CD4-positive, alpha-beta T cell treated with Interleukin-6 at 100 ng/mL for 8 hours (primary cell): Measurements from ENCODE around the gene FIP1L1.

Experiments used
- DNase-seq: peaks from one replicate; pipeline ENCODE4 v3.0.0-alpha.2; 2020; ENCODE audit warnings: mixed read lengths, low spot score

The FIP1L1 gene

DNA sequence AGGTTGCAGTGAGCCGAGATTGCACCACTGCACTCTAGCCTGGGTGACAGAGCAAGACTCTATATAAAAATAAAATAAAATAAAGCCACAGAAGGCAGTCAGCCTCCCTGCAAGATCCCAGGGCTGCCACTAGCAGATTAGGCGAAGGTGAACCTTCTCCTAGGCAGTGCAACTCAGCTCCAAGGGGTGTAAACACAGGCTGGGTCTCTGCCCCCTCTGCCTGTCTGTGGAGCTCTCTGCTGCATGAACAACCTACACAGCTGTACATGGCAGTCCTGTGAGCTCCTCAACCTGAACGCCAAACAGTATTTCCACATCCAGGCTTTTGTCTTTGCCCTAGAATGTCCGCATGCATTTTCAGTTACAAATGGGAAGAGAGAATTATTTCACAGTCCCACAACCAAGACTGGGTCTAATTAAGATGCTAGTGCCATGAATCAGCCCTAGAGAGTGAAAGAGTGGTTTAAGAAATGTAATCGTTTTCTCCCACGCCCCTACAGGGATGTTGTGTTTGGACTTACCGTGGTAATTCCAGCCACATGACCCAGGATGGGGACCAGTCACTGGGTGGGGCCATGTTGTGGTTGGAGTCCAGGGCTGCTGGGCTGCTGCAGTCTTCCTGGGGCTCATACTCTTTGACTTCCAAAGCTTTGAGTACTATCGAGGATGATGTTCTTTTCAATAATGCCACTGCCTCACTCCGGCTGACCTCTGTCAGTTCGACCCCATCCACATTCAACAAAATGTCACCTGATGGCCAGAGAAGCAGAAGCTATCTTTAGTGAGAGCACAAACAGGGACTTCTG lies 99.0 kb downstream of the FIP1L1 start:
- no peak for DNase-seq

DNA sequence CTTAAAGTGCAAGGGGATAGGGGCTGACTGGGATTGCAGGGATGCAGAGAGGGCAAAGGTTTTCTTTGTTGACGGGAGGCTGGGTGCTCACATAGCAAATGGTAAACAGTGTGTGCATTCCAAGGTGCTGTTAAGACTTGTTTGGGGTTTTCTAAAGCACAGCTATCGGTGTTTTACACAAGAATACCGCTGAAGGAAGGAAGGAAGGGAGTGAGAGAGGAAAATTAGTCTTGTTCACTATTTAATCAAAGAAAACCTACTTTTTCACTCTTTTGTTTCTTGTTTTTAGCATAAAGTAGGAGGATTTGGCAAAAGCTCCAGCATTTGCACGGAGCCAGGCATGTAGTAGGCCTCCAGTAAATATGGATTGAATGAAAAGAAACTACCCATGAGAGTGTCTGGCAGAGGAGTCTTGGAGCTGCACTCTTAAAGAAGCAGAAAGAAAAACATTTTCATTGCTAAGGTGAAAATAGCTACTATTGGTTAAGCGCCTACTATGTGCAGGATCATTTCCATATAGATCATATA lies 99.7 kb downstream of the FIP1L1 start:
- DNase-seq: no peak

DNA sequence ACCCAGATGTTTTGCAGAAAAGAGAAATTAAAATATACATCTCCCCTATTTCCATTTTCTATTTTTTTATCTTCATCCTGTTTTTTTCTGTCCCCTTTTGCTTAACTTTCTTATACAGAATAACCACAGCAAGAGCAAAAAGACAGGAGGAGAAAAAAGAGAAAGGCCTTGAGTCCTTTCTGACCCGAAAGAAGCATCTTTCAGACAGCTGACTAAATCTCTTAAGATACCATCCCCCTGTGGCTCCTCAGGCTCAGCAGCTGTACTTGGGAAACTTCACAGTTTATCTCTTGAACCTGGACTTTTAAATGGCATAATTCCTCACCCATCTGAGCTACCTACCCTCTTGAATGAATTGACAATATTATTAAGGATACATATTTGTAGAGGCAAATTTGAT lies 100.2 kb downstream of the FIP1L1 start:
- DNase-seq: no peak

DNA sequence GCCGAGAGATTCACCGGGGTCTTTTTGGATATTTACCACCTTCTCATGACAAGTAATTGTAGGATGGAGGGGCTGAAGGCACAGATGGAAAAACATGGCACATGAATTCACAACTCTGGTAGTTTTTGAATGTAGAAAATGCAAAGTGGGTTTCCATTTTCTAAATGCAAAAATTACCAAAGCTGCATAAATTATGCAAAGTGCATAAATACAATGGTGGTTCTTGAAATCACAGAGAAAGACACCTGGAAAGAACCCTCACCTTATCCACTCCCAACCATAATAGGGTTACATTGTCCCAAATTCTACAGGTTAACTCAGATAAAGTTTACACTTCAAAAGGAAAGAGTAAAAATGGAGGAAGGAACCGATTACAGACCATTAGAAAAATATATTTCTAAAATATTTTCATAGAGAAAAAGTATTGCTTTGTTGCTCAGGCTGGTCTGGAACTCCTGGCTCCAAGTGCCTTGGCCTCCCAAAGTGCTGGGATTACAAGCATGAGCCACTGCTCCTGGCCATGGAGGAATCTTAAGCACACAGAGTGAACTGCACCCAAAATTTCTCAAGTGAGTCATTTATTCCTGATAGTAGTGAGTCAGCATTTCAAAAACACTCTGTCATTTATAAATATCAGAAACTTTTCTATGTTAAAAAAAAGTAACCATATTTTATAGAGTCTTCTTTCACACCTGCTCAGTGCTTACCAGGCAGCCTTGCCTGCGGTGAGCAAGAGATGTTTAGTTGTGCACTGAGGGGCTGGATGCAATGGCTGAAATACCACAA lies 101.4 kb downstream of the FIP1L1 start:
- no peak for DNase-seq

DNA sequence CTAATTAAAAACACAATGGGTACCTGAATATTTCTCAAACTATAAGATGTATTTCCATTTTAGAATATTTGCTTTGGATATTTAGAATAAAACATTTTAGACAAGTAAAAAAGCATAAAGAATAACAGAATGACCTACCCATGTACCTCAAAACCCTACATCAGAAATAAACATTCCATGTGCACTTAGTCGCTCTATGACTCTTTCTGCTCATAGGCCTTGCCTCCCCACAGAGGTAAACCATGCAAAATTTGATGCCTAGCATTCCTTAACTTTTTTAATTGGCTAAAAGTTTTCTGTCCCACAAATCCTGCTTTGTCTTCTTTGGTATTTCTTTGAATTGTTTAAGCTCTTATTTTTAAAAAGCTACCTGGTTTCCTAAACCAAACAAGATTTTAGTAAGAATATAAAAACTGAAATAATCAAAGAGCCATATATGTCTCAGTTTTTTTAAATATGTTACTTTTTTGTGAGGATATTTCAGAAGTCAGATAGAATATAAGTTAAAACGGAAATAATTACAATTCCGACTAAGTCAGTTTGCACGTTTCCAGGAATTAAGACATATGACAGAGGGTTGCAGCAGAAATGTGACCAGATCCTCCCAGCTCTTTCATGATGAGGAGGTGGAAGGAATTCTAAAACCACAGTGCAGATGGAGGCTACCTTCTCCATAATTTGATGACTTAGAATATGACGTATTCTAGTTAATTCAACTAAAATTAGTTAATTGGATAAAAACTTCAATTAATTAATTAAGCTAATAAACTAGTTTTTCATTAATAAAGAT lies 102.5 kb downstream of the FIP1L1 start:
- no peak for DNase-seq

DNA sequence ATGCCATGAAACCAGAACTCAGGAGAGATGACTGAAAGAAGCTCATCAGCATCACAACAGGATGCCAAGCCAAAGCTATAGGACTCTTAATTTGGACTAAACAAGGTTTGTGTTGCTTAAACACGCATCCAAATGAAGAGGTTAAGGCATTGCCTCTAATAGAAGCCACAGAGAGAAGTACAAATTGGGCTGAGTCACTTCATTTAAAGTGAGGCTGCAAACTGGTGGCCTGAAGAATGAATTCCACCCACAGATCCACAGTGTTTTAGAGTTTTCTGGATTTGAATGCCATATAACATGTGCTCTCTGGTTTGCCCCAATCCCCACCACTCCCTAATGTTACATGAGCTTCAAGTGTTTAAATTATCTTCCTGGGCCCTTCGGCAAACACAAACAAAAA lies 103.5 kb downstream of the FIP1L1 start:
- no peak for DNase-seq

DNA sequence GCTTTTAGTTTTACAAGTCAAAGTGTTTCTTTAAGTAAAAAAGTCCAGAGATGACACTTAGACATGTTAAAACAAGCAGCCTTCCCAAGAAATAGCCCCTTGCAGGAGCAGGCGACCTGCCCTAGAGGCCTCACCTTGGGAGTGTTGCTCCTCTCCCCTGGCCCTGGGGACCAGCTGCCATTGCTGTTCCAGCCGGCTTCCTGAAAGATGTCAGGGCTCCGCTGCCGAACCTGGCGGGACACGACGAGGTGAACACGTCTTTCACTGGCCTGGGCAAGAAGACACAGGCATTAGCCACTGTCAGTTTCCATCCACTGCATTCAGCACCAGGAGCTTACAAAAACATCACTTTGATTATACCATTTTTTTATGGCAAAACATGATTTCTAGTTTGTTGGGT lies 104.1 kb downstream of the FIP1L1 start:
- no peak for DNase-seq

DNA sequence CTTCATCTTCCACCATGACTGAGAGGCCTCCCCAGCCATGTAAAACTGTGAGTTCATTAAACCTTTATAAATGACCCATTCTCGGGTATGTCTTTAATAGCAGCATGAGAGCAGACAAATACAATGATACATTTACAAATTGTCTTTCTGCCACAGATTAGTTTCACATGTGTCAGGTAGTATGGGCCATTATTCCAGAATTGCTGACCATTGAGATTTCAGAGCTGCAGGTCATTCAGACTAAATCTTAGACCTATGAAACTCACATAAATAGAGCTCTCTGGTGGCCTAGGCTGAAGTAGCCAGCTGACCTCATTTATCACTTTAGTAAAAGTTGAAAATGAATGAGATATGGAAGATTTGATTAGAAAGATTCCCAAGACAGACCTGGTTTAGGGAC lies 105.8 kb downstream of the FIP1L1 start:
- no peak for DNase-seq

DNA sequence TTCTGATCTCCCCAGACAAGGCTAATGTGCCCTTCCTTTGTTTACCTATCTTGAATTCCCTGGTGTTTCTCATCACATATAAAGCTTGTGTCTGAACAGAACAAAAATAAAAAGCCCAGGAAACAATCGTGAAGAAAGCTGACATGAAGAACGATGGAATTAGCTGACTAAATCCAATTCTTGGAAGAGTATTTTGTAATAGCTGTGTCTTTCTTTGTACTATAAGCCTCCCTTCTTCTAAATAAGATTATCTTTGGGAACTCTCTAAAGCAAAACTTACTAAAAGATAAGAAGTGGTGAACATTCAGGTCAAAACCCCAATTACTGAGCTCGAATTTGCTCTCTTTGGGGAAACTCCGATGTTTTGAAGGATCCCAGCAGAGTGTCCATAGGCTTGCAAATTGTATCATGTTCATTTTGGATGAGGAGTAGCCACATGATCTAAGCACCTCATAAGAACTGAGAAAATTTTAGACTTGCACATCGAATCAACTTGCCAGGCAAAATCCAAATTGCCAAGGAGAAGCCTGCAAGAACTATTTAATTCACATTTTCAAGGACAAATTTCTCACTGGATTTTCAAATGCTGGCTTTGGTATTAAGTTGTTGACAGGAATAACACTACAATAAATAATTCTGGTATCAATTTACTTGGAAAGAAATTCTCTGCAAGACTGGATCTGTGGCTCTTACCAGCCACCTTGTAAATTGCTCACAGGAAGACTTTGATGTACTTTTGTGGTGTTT lies 107.6 kb downstream of the FIP1L1 start:
- DNase-seq: no peak

DNA sequence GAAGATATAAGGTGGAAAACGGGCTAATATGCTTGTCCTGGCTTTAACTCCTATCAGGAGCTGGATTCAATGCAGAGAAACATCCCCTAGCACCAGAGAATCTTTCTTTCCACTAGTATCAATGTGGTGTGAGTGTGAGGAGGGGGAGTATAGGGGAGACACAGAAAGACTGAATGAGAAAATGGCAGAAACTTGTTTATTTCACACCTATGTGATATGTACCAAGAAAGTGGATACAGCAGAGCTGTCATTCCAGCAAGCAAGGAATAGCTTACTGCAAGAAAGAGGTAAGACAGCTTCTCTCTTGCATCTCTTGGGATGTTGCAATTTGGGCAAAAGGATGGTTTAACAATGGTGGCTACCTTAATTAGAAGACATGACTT lies 108.2 kb downstream of the FIP1L1 start:
- DNase-seq: no peak

DNA sequence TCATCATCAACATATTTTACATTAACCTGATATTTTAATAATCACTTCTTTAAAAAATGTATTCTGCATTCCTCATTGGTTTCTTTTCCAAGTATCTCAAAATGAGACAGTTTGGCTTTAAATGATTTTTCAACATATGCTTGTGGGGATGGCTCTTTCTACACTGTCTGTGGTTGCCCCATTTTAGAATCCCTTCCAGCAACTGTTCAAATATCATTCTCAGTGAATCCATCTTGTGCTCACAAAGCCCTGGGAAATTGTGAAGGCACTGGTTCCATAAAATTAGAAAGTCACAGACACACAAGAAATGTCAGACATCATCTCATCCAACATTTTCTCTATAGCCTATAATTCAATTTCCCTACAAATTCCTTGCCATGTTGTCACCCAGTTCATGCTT lies 110.3 kb downstream of the FIP1L1 start:
- no peak for DNase-seq

DNA sequence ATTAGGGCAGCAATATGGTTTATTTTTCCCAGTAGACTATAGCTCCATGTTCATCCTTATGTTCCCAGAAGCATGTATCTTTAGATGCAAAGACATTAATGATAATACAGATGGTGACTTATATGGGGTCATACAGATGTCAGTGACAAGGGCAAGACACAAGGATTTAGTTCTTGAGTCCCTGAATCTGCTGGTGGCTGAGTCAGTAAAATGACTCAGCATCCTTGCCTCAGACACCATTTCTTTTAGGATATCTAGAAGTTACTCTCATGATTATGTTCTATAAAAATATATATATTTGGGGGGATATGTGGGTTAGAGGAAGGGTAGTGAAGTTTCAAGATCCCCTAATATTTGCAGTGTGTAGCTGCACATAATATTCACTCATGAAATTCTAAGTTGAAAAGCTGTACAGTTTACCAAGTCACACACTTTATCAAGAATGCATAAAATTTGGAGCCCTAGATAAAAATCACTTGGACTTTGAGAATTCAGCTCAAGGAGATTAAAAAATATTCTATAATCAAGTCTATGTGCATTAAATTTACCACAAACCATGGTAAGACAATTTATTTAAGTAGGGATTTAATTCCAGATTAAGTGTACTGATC lies 111.9 kb downstream of the FIP1L1 start:
- no peak for DNase-seq

DNA sequence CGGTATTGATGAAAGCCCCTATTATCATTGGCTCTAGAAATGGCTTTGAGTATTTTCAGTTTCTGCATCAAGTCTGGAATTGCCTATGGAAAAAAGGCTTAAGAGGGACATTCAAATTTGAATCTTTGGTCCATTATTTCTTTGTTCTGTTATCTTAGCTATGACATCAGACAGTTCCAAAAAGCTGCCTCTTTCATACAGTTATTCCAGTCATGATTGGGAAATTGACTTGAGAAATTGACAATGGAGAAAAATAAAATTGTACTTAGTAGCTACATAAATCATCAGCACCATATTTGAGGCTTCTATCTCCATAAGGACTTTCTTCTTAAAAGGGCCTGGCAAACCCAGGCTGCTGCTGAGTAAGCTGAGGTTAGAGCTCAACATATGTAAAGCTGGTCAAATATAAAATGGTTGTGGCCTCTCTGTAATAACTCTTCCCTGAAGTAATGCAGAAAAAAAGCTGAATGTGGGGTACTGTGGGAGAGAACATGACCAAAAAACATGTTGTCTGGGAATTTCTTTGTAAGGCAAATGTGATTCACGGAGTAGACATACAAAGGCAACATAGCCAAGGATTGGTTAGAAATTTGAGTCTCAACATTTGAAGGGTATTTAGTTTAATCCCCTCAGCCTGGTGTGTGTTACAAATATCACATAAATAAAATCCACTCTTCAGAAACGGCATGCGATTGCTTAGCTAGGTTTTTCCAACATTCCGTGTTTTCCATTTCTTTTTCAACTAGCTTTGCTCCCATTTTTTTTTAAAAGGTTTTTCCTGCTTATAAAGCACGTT lies 112.9 kb downstream of the FIP1L1 start:
- DNase-seq: no peak

DNA sequence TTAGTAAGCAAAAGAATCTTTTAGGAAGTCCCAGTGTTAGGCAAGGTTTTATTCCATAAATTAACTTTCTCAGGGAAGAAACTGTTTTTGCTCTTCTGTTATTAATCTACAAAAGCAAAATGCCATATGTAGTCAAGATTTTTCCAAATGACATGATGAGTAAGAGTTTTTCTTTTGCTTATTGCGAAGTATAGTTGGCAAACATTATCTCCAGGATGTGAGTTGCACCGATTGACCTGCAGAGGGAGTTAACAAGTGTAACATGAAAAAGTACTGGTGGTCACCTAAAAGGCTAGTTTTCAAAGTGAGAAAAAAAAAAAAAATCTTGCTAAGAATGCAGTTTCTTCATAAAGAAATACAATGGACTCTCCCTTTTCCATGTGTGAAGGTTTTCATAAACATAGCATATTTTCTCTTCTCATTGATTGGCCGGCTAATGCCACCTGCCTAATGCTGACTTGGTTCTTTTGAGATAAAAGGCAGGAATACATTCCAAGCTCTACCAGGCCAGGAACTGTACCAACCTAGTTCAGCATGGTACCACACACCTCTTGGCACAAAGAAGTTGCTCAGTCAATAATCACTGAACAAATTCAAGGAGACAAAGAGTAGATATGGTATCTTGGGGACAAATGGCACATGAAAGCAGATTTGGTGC lies 113.7 kb downstream of the FIP1L1 start:
- DNase-seq: no peak

DNA sequence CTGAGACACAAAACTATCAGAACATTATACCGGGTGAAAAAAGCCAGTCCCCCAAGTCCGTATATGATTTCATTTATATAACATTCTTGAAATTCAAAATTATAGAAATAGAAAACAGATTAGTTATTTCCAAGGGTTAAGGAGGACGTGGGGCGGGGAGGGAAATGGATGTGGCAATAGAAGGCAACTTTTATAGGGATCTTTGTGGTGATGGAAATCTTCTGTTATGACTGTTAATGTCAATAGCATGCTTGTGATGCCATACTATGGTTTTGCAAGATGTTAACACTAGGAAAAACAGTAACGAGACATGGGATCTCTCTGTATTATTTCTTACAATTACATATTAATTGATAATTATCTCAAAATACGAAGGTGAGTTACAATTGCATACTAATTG lies 117.4 kb downstream of the FIP1L1 start:
- no peak for DNase-seq

DNA sequence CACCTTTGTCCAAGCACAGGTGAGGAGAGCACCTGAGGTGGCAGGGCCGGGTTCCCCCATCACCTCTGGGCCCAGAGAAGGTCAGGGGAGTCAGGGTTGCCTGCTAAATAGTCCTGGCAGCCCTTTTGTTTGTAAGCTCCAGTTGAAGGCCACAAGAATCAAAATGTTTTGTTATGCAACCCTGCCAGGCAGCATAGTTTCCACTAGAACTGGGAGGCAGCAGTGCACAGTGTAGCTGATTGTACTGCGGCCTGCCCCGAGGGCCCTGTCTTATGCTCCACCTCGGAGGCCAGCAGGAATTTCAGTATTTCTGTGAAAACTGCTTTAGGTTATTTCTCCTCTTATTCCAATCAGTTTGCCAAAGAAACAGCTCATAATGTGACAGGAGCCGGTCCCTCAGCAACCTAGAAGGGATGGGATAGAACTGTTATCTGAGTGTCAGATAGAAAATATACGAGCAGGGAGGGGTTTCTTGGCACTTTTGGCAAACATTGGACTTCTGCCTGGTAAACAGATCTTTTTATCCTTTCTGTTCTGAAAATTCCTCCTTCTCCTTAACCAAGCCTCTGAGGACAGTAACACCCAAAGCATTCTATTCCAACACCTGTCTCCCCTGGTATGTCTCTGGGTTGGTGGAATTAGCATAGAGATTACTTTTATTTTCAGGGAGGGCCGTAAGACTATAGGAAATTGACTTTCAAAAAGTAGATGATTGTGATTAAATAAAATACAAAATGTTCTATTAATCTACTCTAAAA lies 120.2 kb downstream of the FIP1L1 start:
- DNase-seq: no peak

DNA sequence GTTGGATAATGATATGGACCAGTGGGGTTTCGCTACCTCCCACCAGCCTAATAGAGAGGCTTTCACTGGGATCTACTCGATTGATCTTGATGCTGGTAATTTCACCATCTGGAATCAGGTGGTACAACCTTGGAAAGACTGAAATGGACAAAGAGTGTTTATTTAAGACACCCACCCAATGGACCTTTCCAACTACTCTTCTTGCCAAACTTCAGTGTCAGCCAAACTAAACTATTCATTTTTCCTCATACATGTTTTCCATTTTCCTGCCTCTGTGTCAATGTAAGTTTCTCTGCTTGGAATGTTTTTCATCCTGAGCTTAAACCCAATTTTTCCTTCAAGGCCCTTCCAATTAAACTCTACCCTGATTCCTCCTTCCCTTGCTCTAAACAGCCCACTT lies 121.3 kb downstream of the FIP1L1 start:
- DNase-seq: no peak

DNA sequence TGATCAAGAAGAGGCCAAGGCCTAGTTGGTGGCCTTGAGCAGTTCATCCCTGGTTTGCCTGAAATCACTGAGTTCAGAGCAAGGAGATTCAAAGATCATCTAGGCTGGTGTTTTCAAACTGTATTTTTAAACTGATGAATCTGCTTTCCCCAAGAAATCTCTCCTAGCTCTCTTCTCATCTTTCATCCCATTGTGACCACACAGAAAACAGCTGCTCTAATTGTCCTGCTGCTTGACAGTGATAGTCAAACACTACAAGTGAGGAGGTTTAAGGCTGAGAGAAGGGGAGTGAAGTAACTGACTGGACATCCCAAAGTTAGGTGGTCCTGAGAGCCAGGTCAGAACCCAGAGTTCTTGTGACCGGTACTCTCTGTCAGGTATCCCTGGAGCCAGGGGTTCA lies 122.3 kb downstream of the FIP1L1 start:
- DNase-seq: no peak

DNA sequence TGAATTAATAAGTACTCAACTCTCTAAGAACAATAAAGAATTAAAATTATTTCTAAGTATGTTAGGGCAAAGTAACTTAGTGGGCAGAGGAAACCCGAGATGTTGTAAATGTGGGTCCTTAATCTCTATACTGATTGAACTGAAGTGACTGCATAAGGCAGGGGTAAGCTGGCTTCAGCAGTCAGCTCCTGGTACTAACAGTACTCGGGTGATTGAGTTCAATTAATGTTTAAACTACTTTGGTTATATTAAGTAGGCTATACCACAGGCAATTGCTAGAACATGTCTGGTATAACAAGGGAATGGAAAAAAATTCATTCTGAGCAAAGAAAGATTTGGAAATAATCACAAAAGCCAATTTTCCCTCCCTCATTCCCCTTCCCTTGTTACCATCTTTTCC lies 123.1 kb downstream of the FIP1L1 start:
- DNase-seq: no peak
